GM18951 (cell line): ENCODE data around the gene ZFR.
A peak's percentile ranks its signal among the peaks of the same experiment; 100 is the strongest.

Source experiments
- POLR2A ChIP-seq: IDR thresholded peaks from 4 replicates; pipeline ENCODE4 v1.6.1; 2011; ENCODE audit warnings: mild to moderate bottlenecking; ENCODE audit not compliant: insufficient read length, insufficient read depth; ENCODE audit errors: extremely low read depth
- in situ Hi-C: fragments of 300-500 bp; cut with MboI; formaldehyde crosslinking; loops from one replicate; pipeline ENCODE4 v1.12.0; 2022; ENCODE audit warnings: low sequenced_read_pairs, mixed read lengths, inconsistent platforms; ENCODE audit not compliant: unreplicated experiment

ZFR gene

GRCh38 chr5:32444431-32445286 lies at the start of gene ZFR:
TSS of gene ZFR (minus strand) at chr5:32444740. CDS start at chr5:32444658, 82 bp downstream.
- in situ Hi-C loops: no loop called here
- peak; percentile 68 for TF ChIP-seq POLR2A

- in situ Hi-C loops: no loop called here
- no peak for TF ChIP-seq POLR2A
These were observed 46.5 kb upstream of the ZFR start for GRCh38 chr5:32490972-32491557.

- in situ Hi-C loops: loop anchor here (10.0 kb wide), 1 partner anchor 105 kb away; no protein-coding TSS in a partner anchor
- TF ChIP-seq POLR2A: no peak
These were observed 45.4 kb upstream of the ZFR start for GRCh38 chr5:32489791-32490562.

DNA sequence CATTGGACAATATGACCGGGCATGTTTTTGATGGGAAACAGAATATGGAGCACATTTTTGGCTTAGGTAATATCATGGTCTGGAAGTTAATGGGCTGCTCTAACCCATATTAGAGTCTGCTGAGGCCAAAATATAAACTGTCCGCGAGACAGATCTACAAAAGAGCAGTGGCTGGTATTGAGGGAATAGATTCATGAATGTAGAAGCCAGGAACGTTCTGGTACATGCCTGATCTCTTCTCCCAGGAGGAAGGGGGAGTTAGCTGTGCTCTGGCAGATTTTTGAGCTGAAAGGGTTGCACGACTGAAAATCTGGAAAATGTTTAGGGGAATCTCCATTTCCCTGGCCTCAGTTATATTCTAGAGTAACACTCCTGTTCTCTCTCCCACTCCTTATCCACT lies 42.9 kb upstream of the ZFR start:
- in situ Hi-C loops: loop anchor here (10.0 kb wide), 1 partner anchor 107 kb away; no protein-coding TSS in a partner anchor
- TF ChIP-seq POLR2A: no peak

GRCh38 chr5:32487008-32487407 lies 42.5 kb upstream of the ZFR start:
- in situ Hi-C loops: loop anchor here (10.0 kb wide), 1 partner anchor 108 kb away; no protein-coding TSS in a partner anchor
- no peak for TF ChIP-seq POLR2A

GRCh38 chr5:32482193-32482592 lies 37.7 kb upstream of the ZFR start:
- TF ChIP-seq POLR2A: no peak
- in situ Hi-C loops: loop anchor here (10.0 kb wide), 1 partner anchor 113 kb away; no protein-coding TSS in a partner anchor

GRCh38 chr5:32479096-32479495 lies 34.6 kb upstream of the ZFR start:
- in situ Hi-C loops: no loop called here
- TF ChIP-seq POLR2A: no peak

DNA sequence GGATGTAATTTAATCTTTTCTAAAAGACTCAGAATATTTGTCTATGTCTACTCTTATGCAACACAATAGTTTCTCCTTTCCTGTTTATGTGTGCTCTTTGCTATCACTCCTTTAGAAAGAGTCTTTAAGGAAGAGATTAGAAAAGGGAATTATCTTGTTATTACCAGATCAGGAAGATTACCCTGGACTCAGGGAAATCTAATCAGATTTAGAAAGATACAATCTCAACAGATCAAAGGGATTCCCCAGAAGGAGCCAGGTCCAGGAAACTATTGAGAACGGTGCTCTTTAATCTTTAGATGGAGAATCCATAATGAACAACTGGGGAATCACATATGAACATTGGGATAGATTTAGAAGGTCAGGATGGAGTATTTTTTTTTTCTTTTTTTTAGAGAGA lies 32.4 kb upstream of the ZFR start:
- TF ChIP-seq POLR2A: no peak
- in situ Hi-C loops: no loop called here

- TF ChIP-seq POLR2A: no peak
- in situ Hi-C loops: no loop called here
These were observed 31.0 kb upstream of the ZFR start for GRCh38 chr5:32475334-32476097.

DNA sequence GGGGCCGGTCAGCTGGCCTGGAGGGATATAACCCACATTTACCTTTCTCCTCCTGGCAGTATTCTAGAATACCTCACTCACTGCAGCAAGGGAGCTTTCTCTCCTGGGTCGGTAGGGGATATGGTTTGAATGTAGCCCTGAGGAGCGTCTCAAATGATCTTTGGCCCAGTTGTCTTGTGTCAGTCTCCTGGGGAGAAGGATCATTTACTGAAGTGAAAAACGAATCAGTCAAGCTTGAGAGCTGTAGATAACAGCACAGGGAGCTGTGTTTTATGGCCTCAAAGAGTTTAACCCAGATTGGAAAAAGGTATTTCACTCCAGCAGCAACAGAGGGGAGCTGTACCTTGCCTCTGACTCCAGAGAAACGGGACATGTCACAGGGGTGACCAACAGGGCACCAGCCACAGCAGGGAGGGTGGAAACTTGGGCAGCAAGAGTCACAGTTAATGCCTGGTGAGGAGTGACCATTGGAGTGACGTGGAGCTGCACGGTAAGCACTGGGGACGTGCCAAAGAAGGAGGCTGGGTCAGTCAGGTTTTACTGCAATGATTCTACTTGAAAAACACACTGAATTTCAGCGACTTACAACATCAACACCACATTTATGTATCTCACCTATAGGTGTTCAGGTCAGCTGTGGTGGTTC lies 29.8 kb upstream of the ZFR start:
- in situ Hi-C loops: no loop called here

GRCh38 chr5:32473072-32473471 lies 28.5 kb upstream of the ZFR start:
- in situ Hi-C loops: no loop called here
- no peak for TF ChIP-seq POLR2A

More for the DNA sequence above, 29.8 kb upstream of the ZFR start:
- TF ChIP-seq POLR2A: no peak

DNA sequence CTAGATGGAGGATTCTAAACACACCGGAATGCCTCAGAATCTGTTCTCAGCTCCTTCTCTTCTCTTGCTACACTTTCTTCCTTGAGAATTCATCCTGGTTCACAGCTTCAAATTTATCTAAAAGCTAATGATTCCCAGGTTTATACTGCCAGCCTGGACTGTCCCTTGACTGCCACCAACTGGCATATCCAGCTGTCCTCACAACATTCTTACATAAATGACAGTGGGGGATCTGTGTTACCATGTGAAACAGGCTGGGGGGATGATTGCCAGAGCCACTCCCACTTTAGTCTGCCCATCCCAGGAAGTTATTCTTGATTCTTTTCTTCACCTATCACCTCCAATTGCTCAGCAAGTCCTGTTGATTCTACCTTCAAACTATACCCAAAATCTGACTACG lies 27.2 kb upstream of the ZFR start:
- no peak for TF ChIP-seq POLR2A
- in situ Hi-C loops: no loop called here
